ENCODE results near the gene PACRG. TPM values are rescaled to one million over a fixed set of nuclear protein-coding genes. Genes with fewer than 3 reads are reported as not detected.

PACRG gene
- total and polyA plus RNA-seq, 2 of the 8 experiments (the other 6 are each of a cell fraction or from before 2014, with no cell fraction given) = 0.44 to 0.54 TPM

- Histone ChIP-seq H3K4me1 (replicated peaks in 1 of 4; ENCODE audit: control insufficient read depth in 3 of 4, insufficient read depth in 4 of 4, low read length in 3 of 4) (peaks cover 0 to 5% (median 2%) of the 10 kb centered on the region in 4 experiments; a peak in 3 of 7 replicates), H2AFZ (ENCODE audit: low read length) (0 out of 2 replicates have a peak overlapping the region, but pooled peaks have one; percentile 15), H3K9ac (replicated peaks in 1 of 4; ENCODE audit: extremely low read depth in 1 of 4, low read depth in 3 of 4, low read length in 3 of 4) (no peak overlapping the region), H2BK20ac (ENCODE audit: low read length) (no peak overlapping the region), H2AK5ac (ENCODE audit: low read depth, low read length) (no peak overlapping the region), H4K8ac (ENCODE audit: extremely low read depth, insufficient read depth, low read length) (no peak overlapping the region), H3K18ac (ENCODE audit: extremely low read depth, low read length) (no peak overlapping the region), H3K23ac (ENCODE audit: insufficient read length) (no peak overlapping the region), H2BK120ac (replicated peaks; ENCODE audit: low read depth, low read length) (no peak overlapping the region), H3K4me2 (ENCODE audit: insufficient read depth in 1 of 2, low read depth in 2 of 2, low read length in 2 of 2) (no peak overlapping the region; a peak in 1 of 4 replicates), H3K14ac (ENCODE audit: insufficient read length) (no peak overlapping the region), H3K9me3 (ENCODE audit: insufficient read depth in 2 of 2, low read depth in 1 of 2, low read length in 1 of 2) (0 out of 4 replicates have a peak, but pooled peaks cover 0 to 2% of the 10 kb centered on the region in 2 experiments), H3K36me3 (ENCODE audit: control insufficient read depth in 2 of 4, insufficient read depth in 4 of 4, low read length in 3 of 4) (no peaks in the 10 kb centered on the region), H4K91ac (replicated peaks; ENCODE audit: insufficient read length, low read length) (no peak overlapping the region), H3K79me2 (ENCODE audit: control insufficient read depth in 1 of 2, insufficient read depth in 2 of 2, low read length in 2 of 2) (no peaks in the 10 kb centered on the region), H4K20me1 (replicated peaks in 1 of 2; ENCODE audit: control insufficient read depth in 1 of 2, insufficient read depth in 2 of 2, low read length in 2 of 2) (no peaks in the 10 kb centered on the region), H4K5ac (ENCODE audit: insufficient read length, low read depth, low read length) (peak overlapping the region; percentile 16), H3K4ac (replicated peaks; ENCODE audit: insufficient read length, low read depth, low read length) (no peak overlapping the region), H3K27me3 (replicated peaks in 1 of 4; ENCODE audit: control insufficient read depth in 3 of 4, extremely low read depth in 1 of 4, insufficient read depth in 3 of 4, low read length in 3 of 4) (no peaks in the 10 kb centered on the region), H2BK12ac (ENCODE audit: low read depth, low read length) (no peak overlapping the region), H3K79me1 (ENCODE audit: low read depth, low read length) (no peaks in the 10 kb centered on the region), H3K56ac (replicated peaks; ENCODE audit: insufficient read length, low read depth, low read length) (no peak overlapping the region), H2BK15ac (ENCODE audit: low read length) (no peak overlapping the region), H3K23me2 (ENCODE audit: low read depth, low read length) (no peaks in the 10 kb centered on the region), H2BK5ac (ENCODE audit: low read depth, low read length) (no peak overlapping the region), H3K4me3 (ENCODE audit: extremely low read depth in 1 of 4, insufficient read depth in 2 of 4, low read depth in 3 of 4, low read length in 4 of 4) (no peak overlapping the region), H3K27ac (ENCODE audit: low read depth, low read length) (no peak overlapping the region)
- FAIRE-seq (no peak), DNase-seq (ENCODE audit: low read depth in 1 of 2, low spot score in 2 of 2) (no peak)
- ChIA-PET CTCF (ENCODE audit: partially characterized antibody) (interaction anchor here (1.0 to 2.0 kb wide), 2 partner anchors 8 to 9 kb away, joined by 3 to 7 read pairs; no protein-coding TSS in a partner anchor), POLR2A (ENCODE audit: partially characterized antibody) (no interaction called here)
- 68% methylated on average over 13 of the region's 13 CpGs; no CpG with 5 or more reads in 1 of the 2 experiments for WGBS, 2 experiments (ENCODE audit: extremely low coverage in 1 of 2, insufficient coverage in 1 of 2, insufficient read length in 1 of 2, insufficient replicate concordance in 2 of 2, low coverage in 1 of 2, low lambda C conversion rate in 2 of 2, missing lambda C conversion rate in 1 of 2)
- TF ChIP-seq RFX5 (IDR thresholded peaks at IDR 0.05; ENCODE audit: borderline replicate concordance, low read depth, low read length) = no peak
- TF ChIP-seq MAX (IDR thresholded peaks at IDR 0.05) = no peak
- no peak for TF ChIP-seq HDAC2 (IDR thresholded peaks at IDR 0.05; ENCODE audit: borderline replicate concordance in 1 of 2, low read depth in 2 of 2, low read length in 2 of 2)
- no peak for TF ChIP-seq EGR1 (IDR thresholded peaks at IDR 0.05; ENCODE audit: borderline replicate concordance, low read depth, low read length)
- TF ChIP-seq RAD21 (IDR thresholded peaks at IDR 0.05 in 1 of 2, conservative IDR thresholded peaks at IDR 0.05 in 1 of 2; ENCODE audit: low read depth in 2 of 2, low read length in 2 of 2) = no peak
- TF ChIP-seq GTF2F1 (IDR thresholded peaks at IDR 0.05; ENCODE audit: borderline replicate concordance, low read depth, low read length) = no peak
- no peak for TF ChIP-seq ZNF274 (IDR thresholded peaks at IDR 0.05; ENCODE audit: borderline replicate concordance, extremely low read depth, low read length)
- TF ChIP-seq TAF1 (IDR thresholded peaks at IDR 0.05; ENCODE audit: low read depth, low read length) = no peak
Measured at GRCh38 chr6:162713974-162714780, 13.6 kb upstream of the PACRG start.
